GM12801 (cell line): Measurements from ENCODE around the gene PHF21A.

Experiments used
- TF ChIP-seq, protein P1 (sequence below): IDR thresholded peaks from one replicate; pipeline ENCODE4 v1.5.1; 2011; ENCODE audit warnings: control low read depth; ENCODE audit not compliant: insufficient read length; ENCODE audit errors: extremely low read depth

The PHF21A gene

GRCh38 chr11:46026606-46027293 lies 94.5 kb downstream of the PHF21A start:
- TF ChIP-seq, protein P1, sequence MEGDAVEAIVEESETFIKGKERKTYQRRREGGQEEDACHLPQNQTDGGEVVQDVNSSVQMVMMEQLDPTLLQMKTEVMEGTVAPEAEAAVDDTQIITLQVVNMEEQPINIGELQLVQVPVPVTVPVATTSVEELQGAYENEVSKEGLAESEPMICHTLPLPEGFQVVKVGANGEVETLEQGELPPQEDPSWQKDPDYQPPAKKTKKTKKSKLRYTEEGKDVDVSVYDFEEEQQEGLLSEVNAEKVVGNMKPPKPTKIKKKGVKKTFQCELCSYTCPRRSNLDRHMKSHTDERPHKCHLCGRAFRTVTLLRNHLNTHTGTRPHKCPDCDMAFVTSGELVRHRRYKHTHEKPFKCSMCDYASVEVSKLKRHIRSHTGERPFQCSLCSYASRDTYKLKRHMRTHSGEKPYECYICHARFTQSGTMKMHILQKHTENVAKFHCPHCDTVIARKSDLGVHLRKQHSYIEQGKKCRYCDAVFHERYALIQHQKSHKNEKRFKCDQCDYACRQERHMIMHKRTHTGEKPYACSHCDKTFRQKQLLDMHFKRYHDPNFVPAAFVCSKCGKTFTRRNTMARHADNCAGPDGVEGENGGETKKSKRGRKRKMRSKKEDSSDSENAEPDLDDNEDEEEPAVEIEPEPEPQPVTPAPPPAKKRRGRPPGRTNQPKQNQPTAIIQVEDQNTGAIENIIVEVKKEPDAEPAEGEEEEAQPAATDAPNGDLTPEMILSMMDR: no peak

DNA sequence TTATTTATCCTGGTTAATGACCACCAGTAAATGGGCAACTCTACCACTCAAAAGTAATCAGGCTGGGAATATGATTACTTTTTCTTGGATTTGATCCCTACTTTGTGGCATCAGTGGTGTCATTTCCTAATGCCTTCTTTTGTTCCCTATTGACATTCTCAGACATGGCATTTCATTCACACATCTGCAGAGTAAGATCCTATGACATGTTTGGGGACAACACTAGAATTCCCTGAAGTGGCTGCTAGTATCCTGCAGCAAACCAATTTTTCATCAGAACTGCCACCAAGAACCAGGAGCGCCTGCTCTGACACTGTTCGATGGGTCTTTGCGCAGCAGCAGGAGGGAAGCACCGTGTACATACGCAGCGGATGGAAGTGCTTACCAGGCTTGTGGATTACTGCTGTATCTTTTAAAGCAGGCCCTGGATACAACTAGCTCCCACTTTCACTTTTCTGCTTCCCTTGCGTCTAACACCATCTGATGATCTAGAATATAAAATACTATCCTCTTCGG lies 101.1 kb downstream of the PHF21A start:
- TF ChIP-seq, protein P1: no peak

DNA sequence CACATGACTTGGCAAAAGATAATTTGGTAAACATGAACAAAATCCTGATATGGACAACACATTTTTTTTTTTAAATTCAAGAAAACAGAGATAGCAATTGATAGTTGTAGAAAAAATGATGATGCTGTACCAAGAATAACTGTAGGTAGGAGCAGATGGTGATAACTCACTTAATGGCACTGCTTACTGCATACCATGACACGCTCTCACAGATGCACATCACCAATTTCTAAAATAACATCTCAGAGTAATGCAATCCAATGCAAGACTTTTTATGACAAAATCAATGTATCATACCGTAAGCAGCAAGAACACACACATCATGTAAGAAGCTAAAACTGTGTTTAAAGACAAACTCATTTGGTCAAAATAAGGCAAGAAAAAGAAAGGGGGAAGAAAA lies 102.6 kb downstream of the PHF21A start:
- TF ChIP-seq, protein P1: no peak

DNA sequence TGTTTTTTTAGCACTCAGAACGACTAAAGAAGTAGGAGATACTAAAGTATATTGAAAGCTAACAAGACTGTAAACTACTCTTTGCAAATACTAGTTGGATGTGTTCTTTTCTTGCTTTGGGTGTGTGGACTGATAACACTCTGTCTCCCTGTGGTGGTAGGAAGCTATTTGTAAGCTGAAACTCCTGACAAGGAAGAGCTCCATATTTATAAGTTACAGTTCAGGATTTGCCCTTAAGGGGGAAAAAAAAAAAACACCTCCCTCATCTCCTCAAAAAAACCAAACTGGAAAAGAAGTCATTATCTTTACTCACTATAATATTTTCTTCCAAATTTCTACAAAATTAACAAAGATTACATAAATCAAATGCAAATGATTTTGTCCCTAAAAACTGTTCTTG lies 103.9 kb downstream of the PHF21A start:
- TF ChIP-seq, protein P1: no peak

- TF ChIP-seq, protein P1: no peak
These were observed 105.3 kb downstream of the PHF21A start for GRCh38 chr11:46015941-46016340.

DNA sequence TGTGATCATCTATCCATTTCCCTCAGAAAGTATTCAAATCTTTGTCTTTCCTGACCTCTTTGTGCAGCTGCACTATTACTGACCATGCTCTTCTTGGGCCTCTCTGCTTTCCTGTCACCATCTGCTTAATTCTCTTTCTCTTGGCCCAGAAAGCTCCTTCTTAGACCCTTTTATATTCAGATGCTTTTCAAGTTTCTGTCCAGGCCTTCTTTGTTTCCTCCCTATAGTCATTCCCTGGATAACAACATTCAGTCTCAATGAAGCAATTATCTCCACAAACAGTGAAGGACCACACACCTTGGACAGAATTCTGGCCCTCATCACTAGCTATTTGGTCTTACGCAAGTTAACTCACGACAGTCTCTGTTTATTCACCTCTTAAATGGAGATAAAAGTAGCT lies 109.1 kb downstream of the PHF21A start:
- TF ChIP-seq, protein P1: no peak

DNA sequence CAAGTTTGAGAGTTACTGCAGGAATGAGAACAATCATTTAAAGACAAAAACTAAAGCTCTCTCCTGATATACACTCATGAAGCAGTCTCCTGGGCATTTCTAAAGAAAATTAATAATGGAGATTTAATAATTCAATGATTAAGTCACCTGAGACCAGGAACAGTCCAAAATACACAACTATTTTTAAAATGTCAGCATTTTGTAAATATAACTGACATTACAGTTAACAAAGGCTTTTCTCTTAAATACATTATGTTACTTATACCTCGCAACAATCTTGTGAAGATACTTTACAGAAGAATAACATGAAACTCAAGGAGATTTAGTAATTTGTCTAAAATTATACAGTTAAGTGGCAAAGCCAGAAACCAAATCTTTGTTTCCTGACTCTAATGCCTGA lies 111.2 kb downstream of the PHF21A start:
- TF ChIP-seq, protein P1: no peak

DNA sequence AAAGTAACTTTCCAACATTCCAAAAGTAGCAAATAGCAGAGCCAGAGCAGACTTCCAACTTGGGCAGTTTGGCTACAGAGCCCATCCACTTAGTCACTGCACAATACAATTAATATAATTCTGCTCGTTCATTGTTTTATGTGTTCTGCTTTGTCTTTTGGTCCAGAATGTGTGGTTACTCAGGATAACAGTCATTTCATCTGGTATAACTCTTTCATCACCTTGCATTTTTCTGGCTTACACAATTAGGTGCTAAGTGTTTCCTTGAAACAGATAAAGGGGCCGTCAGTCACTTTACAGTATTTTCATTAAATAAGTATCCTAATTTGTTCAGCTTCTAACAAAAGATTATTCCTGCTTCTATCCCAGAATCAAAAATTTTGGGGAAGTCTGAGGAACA lies 111.6 kb downstream of the PHF21A start:
- TF ChIP-seq, protein P1: no peak
